GM23338 (cell line): ENCODE data around the gene SPC24. TPM values are rescaled to one million over a fixed set of nuclear protein-coding genes. Genes with fewer than 3 reads are reported as not detected.

Experiments
- ATAC-seq: fragments of 200-7000 bp; cut with Tn5 transposase; 3 replicates; pipeline ENCODE4 v1.9.1; 2020
- DNase-seq: peaks from one replicate; pipeline ENCODE4 v3.0.0-alpha.2; 2015; ENCODE audit warnings: low spot score
- H2AFZ ChIP-seq: fragments of 200-600 bp; sonication (generic); 2 replicates; pipeline ENCODE4 v1.8.0; 2016; ENCODE audit warnings: antibody characterized with exemption, mild to moderate bottlenecking, moderate library complexity
- H3F3A ChIP-seq: fragments of 200-600 bp; sonication (generic); replicated peaks from 2 replicates; pipeline ENCODE4 v1.8.0; 2017; ENCODE audit warnings: antibody characterized with exemption, mixed run types, low read depth
- H3K27ac ChIP-seq: fragments of 200-600 bp; sonication (generic); 2 replicates; pipeline ENCODE4 v1.6.1; 2016; ENCODE audit warnings: low read depth
- H3K27me3 ChIP-seq: fragments of 200-600 bp; sonication (generic); 2 replicates; pipeline ENCODE4 v1.8.0; 2016; ENCODE audit warnings: mild to moderate bottlenecking, mixed run types, moderate library complexity; ENCODE audit not compliant: insufficient read depth
- H3K36me3 ChIP-seq: fragments of 200-600 bp; sonication (generic); 2 replicates; pipeline ENCODE4 v1.8.0; 2016; ENCODE audit warnings: mild to moderate bottlenecking; ENCODE audit not compliant: insufficient read depth
- H3K4me1 ChIP-seq: fragments of 200-600 bp; sonication (generic); 2 replicates; pipeline ENCODE4 v1.8.0; 2016; ENCODE audit warnings: mild to moderate bottlenecking, moderate library complexity; ENCODE audit not compliant: insufficient read depth
- H3K4me2 ChIP-seq: fragments of 200-600 bp; sonication (generic); 2 replicates; pipeline ENCODE4 v1.7.1; 2017; ENCODE audit warnings: mixed run types
- H3K4me3 ChIP-seq: fragments of 200-600 bp; sonication (generic); 2 replicates; pipeline ENCODE4 v1.6.1; 2016; ENCODE audit warnings: mixed run types
- H3K79me2 ChIP-seq: fragments of 200-600 bp; sonication (generic); replicated peaks from 2 replicates; pipeline ENCODE4 v1.8.0; 2017; ENCODE audit warnings: mild to moderate bottlenecking; ENCODE audit not compliant: insufficient read depth
- H3K9me2 ChIP-seq: fragments of 200-600 bp; sonication (generic); 2 replicates; pipeline ENCODE4 v1.8.0; 2017; ENCODE audit not compliant: insufficient read depth
- H4K20me1 ChIP-seq: fragments of 200-600 bp; sonication (generic); replicated peaks from 2 replicates; pipeline ENCODE4 v1.8.0; 2017; ENCODE audit warnings: mild to moderate bottlenecking; ENCODE audit not compliant: insufficient read depth
- H3K27ac Mint-ChIP-seq: 2 replicates; pipeline ENCODE4 v1.8.0; 2020; ENCODE audit warnings: inconsistent platforms, mild to moderate bottlenecking, moderate library complexity, mixed read lengths
- H3K27me3 Mint-ChIP-seq: 3 replicates; pipeline ENCODE4 v1.8.0; 2022; ENCODE audit warnings: low read depth, mild to moderate bottlenecking, moderate library complexity, mixed read lengths, inconsistent platforms; ENCODE audit not compliant: insufficient read depth, poor library complexity
- H3K36me3 Mint-ChIP-seq: 3 replicates; pipeline ENCODE4 v1.8.0; 2021; ENCODE audit warnings: low read depth, mild to moderate bottlenecking, inconsistent platforms, moderate library complexity, mixed read lengths
- H3K4me1 Mint-ChIP-seq: 3 replicates; pipeline ENCODE4 v1.8.0; 2020; ENCODE audit warnings: mild to moderate bottlenecking, inconsistent platforms, mixed read lengths
- H3K4me3 Mint-ChIP-seq: 3 replicates; pipeline ENCODE4 v1.8.0; 2021; ENCODE audit warnings: moderate library complexity, mild to moderate bottlenecking, inconsistent platforms, mixed read lengths
- H3K9me3 Mint-ChIP-seq: 3 replicates; pipeline ENCODE4 v1.8.0; 2020; ENCODE audit warnings: moderate library complexity, mild to moderate bottlenecking, inconsistent platforms, mixed read lengths
- CREB1 ChIP-seq: fragments of 250-450 bp; sonication (Bioruptor Pico); IDR thresholded peaks from 2 replicates; pipeline ENCODE4 v1.5.0; 2020; ENCODE audit warnings: low read depth, mild to moderate bottlenecking, moderate library complexity
- EZH2 ChIP-seq: fragments of 200-600 bp; sonication (generic); IDR thresholded peaks from one replicate; pipeline ENCODE4 v1.8.0; 2017; ENCODE audit warnings: antibody characterized with exemption, mild to moderate bottlenecking, low read depth; ENCODE audit not compliant: unreplicated experiment
- EZH2phosphoT487 ChIP-seq: fragments of 200-600 bp; sonication (generic); IDR thresholded peaks from one replicate; pipeline ENCODE4 v1.8.1; 2018; ENCODE audit warnings: antibody characterized with exemption; ENCODE audit not compliant: unreplicated experiment
- JUNB ChIP-seq: IDR thresholded peaks from one replicate; pipeline ENCODE4 v1.6.1; 2016; ENCODE audit warnings: antibody characterized with exemption; ENCODE audit not compliant: unreplicated experiment
- NANOG ChIP-seq: IDR thresholded peaks from 2 replicates; pipeline ENCODE4 v1.6.1; 2016; ENCODE audit warnings: antibody characterized with exemption, borderline replicate concordance
- POLR2AphosphoS5 ChIP-seq: IDR thresholded peaks from 2 replicates; pipeline ENCODE4 v1.6.1; 2016; ENCODE audit warnings: antibody characterized with exemption, low read depth
- STAT1 ChIP-seq: IDR thresholded peaks from one replicate; pipeline ENCODE4 v1.6.1; 2016; ENCODE audit warnings: antibody characterized with exemption; ENCODE audit not compliant: unreplicated experiment
- ZNF114 ChIP-seq: fragments of 250-450 bp; sonication (Bioruptor Pico); IDR thresholded peaks from 2 replicates; pipeline ENCODE4 v1.5.0; 2020; ENCODE audit warnings: mild to moderate bottlenecking, moderate library complexity
- ZNF331 ChIP-seq: fragments of 250-450 bp; sonication (Bioruptor Pico); IDR thresholded peaks from 2 replicates; pipeline ENCODE4 v1.5.0; 2020; ENCODE audit warnings: low read depth, mild to moderate bottlenecking, moderate library complexity
- polyA plus RNA-seq: library from polyadenylated mRNA; unstranded; fragments of >200 nt; fragmentation: Nextera tagmentation; extraction: Ambion mirVana; gene quantifications from 2 replicates; pipeline ENCODE4 v1.2.1, GENCODE V29; 2016
- total RNA-seq: library from RNA; depleted of rRNA; stranded (reverse); fragments of >200 nt; shearing (Covaris generic); gene quantifications from 2 replicates; pipeline ENCODE4 v1.2.3, GENCODE V29; 2014
- TF ChIP-seq, protein P1 (sequence below): IDR thresholded peaks from 2 replicates; pipeline ENCODE4 v1.6.1; 2016; ENCODE audit warnings: antibody characterized with exemption
- TF ChIP-seq, protein P2 (sequence below), 2 experiments: fragments of 200-600 bp in 1 of 2; sonication (generic) in 1 of 2; conservative IDR thresholded peaks; 2 replicates each; pipeline versions ENCODE4 v1.5.1 to v1.6.1; 2016 to 2017; ENCODE audit warnings: antibody characterized with exemption in 2 of 2, low read depth in 2 of 2, mild to moderate bottlenecking in 2 of 2, moderate library complexity in 1 of 2
- TF ChIP-seq, protein P3 (sequence below): IDR thresholded peaks from one replicate; pipeline ENCODE4 v1.6.1; 2018; ENCODE audit warnings: antibody characterized with exemption; ENCODE audit not compliant: unreplicated experiment
- TF ChIP-seq, protein P4 (sequence below): fragments of 250-450 bp; sonication (Bioruptor Pico); IDR thresholded peaks from 2 replicates; pipeline ENCODE4 v1.5.0; 2020; ENCODE audit warnings: mild to moderate bottlenecking, moderate library complexity

The SPC24 gene
- total and polyA plus RNA-seq, 2 experiments from 2014 or later = 38.7 to 40.6 TPM

DNA sequence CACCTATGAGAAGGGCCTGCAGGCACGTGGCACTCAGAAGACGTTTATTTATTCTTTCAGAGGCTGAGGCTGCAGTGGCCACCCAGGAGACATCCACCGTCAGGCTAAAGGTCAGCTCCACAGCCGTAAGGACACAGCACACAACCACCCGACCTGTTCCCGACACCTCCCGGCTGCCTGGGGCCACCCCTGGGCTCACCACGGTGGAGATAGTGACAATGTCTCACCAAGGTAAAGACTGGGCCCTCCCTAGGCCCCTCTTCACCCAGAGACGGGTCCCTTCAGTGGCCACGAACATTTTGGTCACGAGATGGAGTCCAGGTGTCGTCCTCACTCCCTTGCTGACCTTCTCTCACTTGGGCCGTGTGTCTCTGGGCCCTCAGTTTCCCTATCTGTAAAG lies 32.5 kb downstream of the SPC24 start:
- no peak for ATAC-seq

More for the DNA sequence above, 32.5 kb downstream of the SPC24 start:
- H3K9me2 ChIP-seq = no peaks in the 10 kb centered on the region
- H3K36me3 ChIP-seq = peaks cover 95% of the 10 kb centered on the region
- no peak overlapping the region for H2AFZ ChIP-seq
- H3K27ac ChIP-seq = 0 out of 2 replicates have a peak overlapping the region, but pooled peaks have one; percentile 19
- peaks cover 41% of the 10 kb centered on the region for H4K20me1 ChIP-seq
- no peaks in the 10 kb centered on the region for H3K4me1 Mint-ChIP-seq
- H3K27ac Mint-ChIP-seq = no peak overlapping the region
- peaks cover 5% of the 10 kb centered on the region for H3K27me3 Mint-ChIP-seq
- H3F3A ChIP-seq = peaks cover 76% of the 10 kb centered on the region
- TF ChIP-seq, protein P1, sequence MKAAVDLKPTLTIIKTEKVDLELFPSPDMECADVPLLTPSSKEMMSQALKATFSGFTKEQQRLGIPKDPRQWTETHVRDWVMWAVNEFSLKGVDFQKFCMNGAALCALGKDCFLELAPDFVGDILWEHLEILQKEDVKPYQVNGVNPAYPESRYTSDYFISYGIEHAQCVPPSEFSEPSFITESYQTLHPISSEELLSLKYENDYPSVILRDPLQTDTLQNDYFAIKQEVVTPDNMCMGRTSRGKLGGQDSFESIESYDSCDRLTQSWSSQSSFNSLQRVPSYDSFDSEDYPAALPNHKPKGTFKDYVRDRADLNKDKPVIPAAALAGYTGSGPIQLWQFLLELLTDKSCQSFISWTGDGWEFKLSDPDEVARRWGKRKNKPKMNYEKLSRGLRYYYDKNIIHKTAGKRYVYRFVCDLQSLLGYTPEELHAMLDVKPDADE = no peak
- no peak for TF ChIP-seq POLR2AphosphoS5
- no peak for TF ChIP-seq STAT1
- TF ChIP-seq CREB1 (CRISPR knock-in tag) = no peak
- TF ChIP-seq ZNF114 (CRISPR knock-in tag) = no peak
- TF ChIP-seq JUNB = no peak
- no peak for TF ChIP-seq ZNF331
- TF ChIP-seq, protein P2, sequence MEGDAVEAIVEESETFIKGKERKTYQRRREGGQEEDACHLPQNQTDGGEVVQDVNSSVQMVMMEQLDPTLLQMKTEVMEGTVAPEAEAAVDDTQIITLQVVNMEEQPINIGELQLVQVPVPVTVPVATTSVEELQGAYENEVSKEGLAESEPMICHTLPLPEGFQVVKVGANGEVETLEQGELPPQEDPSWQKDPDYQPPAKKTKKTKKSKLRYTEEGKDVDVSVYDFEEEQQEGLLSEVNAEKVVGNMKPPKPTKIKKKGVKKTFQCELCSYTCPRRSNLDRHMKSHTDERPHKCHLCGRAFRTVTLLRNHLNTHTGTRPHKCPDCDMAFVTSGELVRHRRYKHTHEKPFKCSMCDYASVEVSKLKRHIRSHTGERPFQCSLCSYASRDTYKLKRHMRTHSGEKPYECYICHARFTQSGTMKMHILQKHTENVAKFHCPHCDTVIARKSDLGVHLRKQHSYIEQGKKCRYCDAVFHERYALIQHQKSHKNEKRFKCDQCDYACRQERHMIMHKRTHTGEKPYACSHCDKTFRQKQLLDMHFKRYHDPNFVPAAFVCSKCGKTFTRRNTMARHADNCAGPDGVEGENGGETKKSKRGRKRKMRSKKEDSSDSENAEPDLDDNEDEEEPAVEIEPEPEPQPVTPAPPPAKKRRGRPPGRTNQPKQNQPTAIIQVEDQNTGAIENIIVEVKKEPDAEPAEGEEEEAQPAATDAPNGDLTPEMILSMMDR (conservative IDR thresholded peaks at IDR 0.05; ENCODE audit: low read depth in 2 of 2) = no peak
- TF ChIP-seq EZH2 = no peak
- TF ChIP-seq, protein P3, sequence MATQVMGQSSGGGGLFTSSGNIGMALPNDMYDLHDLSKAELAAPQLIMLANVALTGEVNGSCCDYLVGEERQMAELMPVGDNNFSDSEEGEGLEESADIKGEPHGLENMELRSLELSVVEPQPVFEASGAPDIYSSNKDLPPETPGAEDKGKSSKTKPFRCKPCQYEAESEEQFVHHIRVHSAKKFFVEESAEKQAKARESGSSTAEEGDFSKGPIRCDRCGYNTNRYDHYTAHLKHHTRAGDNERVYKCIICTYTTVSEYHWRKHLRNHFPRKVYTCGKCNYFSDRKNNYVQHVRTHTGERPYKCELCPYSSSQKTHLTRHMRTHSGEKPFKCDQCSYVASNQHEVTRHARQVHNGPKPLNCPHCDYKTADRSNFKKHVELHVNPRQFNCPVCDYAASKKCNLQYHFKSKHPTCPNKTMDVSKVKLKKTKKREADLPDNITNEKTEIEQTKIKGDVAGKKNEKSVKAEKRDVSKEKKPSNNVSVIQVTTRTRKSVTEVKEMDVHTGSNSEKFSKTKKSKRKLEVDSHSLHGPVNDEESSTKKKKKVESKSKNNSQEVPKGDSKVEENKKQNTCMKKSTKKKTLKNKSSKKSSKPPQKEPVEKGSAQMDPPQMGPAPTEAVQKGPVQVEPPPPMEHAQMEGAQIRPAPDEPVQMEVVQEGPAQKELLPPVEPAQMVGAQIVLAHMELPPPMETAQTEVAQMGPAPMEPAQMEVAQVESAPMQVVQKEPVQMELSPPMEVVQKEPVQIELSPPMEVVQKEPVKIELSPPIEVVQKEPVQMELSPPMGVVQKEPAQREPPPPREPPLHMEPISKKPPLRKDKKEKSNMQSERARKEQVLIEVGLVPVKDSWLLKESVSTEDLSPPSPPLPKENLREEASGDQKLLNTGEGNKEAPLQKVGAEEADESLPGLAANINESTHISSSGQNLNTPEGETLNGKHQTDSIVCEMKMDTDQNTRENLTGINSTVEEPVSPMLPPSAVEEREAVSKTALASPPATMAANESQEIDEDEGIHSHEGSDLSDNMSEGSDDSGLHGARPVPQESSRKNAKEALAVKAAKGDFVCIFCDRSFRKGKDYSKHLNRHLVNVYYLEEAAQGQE = no peak
- TF ChIP-seq NANOG = no peak
- TF ChIP-seq EZH2phosphoT487 = no peak
- TF ChIP-seq, protein P4, sequence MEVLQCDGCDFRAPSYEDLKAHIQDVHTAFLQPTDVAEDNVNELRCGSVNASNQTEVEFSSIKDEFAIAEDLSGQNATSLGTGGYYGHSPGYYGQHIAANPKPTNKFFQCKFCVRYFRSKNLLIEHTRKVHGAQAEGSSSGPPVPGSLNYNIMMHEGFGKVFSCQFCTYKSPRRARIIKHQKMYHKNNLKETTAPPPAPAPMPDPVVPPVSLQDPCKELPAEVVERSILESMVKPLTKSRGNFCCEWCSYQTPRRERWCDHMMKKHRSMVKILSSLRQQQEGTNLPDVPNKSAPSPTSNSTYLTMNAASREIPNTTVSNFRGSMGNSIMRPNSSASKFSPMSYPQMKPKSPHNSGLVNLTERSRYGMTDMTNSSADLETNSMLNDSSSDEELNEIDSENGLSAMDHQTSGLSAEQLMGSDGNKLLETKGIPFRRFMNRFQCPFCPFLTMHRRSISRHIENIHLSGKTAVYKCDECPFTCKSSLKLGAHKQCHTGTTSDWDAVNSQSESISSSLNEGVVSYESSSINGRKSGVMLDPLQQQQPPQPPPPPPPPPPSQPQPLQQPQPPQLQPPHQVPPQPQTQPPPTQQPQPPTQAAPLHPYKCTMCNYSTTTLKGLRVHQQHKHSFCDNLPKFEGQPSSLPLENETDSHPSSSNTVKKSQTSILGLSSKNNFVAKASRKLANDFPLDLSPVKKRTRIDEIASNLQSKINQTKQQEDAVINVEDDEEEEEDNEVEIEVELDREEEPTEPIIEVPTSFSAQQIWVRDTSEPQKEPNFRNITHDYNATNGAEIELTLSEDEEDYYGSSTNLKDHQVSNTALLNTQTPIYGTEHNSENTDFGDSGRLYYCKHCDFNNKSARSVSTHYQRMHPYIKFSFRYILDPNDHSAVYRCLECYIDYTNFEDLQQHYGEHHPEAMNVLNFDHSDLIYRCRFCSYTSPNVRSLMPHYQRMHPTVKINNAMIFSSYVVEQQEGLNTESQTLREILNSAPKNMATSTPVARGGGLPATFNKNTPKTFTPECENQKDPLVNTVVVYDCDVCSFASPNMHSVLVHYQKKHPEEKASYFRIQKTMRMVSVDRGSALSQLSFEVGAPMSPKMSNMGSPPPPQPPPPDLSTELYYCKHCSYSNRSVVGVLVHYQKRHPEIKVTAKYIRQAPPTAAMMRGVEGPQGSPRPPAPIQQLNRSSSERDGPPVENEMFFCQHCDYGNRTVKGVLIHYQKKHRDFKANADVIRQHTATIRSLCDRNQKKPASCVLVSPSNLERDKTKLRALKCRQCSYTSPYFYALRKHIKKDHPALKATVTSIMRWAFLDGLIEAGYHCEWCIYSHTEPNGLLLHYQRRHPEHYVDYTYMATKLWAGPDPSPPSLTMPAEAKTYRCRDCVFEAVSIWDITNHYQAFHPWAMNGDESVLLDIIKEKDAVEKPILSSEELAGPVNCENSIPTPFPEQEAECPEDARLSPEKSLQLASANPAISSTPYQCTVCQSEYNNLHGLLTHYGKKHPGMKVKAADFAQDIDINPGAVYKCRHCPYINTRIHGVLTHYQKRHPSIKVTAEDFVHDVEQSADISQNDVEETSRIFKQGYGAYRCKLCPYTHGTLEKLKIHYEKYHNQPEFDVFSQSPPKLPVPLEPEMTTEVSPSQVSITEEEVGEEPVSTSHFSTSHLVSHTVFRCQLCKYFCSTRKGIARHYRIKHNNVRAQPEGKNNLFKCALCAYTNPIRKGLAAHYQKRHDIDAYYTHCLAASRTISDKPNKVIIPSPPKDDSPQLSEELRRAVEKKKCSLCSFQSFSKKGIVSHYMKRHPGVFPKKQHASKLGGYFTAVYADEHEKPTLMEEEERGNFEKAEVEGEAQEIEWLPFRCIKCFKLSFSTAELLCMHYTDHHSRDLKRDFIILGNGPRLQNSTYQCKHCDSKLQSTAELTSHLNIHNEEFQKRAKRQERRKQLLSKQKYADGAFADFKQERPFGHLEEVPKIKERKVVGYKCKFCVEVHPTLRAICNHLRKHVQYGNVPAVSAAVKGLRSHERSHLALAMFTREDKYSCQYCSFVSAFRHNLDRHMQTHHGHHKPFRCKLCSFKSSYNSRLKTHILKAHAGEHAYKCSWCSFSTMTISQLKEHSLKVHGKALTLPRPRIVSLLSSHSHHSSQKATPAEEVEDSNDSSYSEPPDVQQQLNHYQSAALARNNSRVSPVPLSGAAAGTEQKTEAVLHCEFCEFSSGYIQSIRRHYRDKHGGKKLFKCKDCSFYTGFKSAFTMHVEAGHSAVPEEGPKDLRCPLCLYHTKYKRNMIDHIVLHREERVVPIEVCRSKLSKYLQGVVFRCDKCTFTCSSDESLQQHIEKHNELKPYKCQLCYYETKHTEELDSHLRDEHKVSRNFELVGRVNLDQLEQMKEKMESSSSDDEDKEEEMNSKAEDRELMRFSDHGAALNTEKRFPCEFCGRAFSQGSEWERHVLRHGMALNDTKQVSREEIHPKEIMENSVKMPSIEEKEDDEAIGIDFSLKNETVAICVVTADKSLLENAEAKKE (CRISPR knock-in tag) = no peak
- H3K9me3 Mint-ChIP-seq = no peaks in the 10 kb centered on the region; the same call in 2 of the 3 replicates
- H3K4me2 ChIP-seq = no peak overlapping the region
- H3K4me1 ChIP-seq = no peaks in the 10 kb centered on the region
- peaks cover 16% of the 10 kb centered on the region; the same call in 1 of the 2 replicates for H3K79me2 ChIP-seq
- no peak overlapping the region for H3K4me3 Mint-ChIP-seq
- H3K36me3 Mint-ChIP-seq = peaks cover 95% of the 10 kb centered on the region
- H3K27me3 ChIP-seq = no peaks in the 10 kb centered on the region
- DNase-seq = no peak
- no peak overlapping the region for H3K4me3 ChIP-seq
